Effector CD4-positive, alpha-beta T cell (primary cell): ENCODE results near the gene DMD.

Experiments
- DNase-seq: peaks from one replicate; pipeline ENCODE4 v3.0.0-alpha.2; 2020

The DMD gene

DNA sequence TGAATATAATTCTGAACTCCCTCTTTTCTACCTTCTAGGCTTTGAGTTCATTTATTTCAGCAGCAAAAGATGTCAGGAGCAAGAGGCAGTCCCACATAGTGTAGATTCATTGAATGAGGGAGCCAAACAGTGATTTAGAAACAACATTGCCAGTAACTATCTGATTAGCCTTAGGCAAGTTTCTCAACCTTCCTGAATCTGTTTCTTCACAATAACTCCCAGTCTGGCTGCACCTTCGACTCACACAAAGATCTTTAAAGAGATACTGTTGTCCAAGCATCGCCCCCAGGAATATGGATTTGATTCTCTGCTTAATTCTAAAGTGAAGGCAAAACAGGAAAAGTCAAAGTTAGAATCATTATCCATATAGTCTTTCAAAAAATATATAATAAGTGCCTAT is 1026.2 kb downstream of the DMD start:
- no peak for DNase-seq

DNA sequence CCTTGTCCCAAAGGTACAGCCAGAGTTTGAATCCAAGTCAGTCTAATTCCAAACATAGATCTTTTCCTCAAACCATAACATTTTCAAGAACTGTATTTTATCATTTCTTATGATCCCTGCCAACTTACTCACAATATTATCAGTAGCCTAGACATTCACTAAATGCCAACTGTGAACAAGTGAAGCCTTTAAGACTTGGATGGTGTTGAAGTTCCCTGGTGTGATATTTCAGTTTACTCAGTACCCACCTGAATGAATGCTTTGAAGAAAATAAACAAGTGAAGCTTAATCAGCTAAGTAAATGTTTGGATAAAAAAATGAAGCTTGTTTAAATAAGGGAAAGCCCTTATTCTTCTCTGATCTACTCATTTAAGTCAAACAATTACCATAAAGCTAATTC is 1028.3 kb downstream of the DMD start:
- no peak for DNase-seq

DNA sequence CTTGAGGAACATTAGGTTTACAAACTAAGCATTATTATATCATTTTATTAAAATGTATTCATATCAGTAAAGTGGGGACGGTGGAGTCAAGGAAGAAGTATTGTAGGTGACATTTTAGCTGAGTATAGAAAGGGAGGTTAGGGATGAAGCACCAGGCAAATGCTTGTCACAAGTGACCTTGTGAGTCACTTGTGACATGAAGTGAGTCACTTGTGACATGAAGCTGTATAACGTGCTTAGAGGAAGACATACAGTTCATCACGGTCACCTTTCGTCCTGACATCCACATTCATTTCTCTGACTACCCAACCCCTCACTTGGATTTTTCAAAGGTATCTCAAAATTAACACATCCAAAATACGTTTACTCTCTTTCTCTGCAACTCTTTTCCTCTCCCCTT is 1034.8 kb downstream of the DMD start:
- DNase-seq = no peak

DNA sequence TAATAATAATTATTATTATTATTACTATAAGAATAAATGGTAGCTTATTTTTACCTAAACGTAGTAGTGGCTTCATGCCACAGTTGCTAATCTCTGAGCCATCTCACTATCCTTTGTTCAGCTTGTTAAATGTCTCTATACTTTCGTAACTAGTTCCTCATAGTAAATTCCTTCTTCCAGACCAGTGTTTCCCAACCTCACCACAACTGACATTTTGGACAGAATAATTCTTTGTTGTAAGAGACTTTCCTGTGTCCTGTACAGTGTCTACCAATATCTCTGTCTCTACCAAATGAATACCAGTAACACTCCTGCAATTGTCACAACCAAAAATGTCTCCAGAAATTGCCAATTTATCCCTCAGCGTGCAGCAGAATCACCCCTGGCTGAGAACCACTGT is 1040.9 kb downstream of the DMD start:
- no peak for DNase-seq

DNA sequence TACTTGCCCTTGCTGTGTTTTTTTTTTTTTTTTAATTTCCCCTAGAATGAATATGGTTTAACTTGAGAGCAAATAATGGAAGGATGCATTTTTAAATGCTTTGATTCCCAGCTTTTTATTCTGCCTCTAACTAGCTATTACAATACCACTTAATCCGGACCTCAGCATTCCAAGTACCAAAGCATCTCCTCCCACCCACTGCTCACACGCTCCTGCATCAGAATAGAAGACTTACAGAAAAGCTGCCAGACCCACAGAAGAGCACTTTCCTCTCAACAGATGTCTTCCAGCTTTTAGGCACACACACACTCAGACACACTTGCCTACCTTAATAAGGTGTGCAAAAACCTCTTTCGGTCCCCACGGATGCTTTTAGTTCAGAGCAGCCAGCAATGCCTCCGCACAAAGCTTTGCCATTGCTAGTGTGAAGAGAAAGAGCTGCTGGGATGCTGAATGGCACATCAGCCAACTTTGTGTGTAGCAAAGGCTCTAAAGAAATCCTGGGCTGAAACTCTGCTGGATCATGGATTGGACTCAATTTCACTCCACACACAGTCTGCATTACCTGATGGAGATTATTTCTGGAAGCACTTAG is 1056.2 kb downstream of the DMD start:
- no peak for DNase-seq

DNA sequence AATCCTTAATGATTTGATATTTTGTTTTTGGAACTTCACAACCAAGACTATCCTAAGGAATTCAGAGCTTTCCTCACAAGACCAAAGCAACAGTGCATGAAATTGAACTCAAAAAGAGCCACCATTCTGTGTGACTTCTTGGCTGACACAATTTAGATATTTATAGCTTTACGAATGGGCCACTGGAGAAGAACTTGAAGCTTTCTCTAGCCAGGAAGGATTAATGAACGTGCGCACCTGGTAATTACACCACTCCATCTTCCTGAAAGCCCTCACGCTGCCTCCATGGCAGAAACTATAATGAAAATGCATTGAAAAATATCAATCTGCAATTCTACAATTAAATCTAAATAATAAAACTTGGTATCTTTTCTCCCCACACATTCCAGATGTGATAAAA is 1057.8 kb downstream of the DMD start:
- no peak for DNase-seq

DNA sequence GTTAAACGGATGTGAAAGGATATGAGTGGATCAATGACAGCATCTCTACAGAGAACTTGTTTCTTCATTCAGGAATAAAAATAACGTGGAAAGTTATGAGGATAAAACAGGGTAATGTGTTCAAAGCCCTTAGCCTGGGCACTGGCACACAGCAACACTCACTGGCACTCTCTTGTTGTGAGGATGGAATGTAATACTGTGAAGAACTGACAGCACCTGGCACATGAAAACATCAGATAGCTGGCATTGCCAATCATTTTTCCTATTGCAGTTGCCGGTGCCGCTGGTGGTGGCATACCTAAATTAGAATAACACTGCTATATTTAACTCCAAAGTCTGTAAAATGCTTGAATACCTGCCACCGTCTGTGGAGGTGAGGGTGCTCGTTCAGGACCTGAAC is 1061.2 kb downstream of the DMD start:
- no peak for DNase-seq

DNA sequence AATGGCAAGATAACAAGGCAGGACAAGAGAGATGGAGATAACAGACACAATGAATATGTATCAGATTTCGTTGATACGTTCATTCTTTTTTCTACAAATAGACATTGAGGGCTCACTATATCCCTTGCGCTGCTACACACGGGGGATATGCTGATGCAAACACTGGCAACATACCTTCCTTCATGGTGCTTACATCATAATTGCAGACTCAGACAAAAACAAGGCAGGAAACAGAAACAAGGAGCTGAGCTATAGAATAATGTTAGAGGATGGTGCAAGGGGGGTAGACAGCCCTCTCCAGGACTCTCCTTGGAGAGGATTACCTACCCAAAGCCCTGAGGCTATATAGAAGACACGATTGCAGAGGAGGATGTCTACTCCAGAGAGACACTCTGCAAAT is 1069.5 kb downstream of the DMD start:
- no peak for DNase-seq

DNA sequence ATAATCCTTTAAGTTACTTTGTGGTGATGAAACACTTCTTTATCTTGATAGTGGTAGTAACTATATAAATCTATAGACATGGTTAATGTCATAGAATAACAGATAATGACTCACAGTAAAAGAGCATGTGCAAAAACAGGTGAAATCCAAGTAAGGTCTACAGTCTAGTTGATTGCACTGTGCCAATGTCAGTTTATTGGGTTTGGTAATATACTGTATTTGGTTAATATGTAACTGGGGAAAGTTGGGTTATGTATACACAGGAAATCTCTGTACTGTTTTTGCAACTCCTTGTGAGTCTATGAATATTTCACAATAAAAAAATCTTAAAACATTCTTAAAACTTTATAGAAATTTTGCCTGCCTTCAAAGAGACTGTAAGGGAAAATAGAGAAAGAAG is 1071.9 kb downstream of the DMD start:
- DNase-seq = no peak

DNA sequence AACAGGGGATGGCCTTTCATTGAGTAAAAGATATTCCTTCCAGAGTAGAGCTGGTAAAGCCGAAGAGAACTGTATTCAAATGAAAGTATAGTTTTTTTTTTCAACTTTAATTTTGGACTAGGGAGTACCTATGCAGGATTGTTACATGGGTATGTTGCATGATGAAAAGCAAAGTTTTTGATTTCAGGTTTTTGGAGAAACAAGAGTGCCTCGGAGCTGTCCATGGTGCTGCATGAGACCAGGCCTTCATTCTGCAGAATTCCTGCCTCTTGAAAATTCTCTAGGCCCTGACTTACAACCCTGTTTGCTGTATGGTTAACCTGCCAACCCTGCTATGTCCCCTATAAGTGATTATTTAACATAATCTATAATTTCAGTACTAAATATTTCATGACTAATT is 1073.8 kb downstream of the DMD start:
- DNase-seq = no peak

DNA sequence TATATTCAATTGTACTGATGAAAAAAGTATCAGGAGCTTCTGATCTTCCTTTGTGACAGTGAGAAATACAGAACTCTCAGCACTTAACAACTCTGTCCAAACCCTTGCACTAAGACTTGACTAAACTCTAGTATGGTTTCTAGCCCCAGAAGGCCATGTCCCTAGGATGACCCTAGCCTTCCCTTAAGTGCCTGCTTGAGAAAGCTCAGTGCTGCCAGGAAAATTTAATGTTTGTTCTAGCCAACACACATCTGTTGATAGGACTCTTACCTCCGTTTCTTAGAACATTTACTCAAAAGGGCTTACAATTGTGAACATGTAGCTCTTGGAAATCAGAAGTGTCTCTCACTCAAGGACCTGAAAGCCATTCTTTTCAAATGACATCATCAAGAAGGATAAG is 1084.4 kb downstream of the DMD start:
- DNase-seq = no peak

DNA sequence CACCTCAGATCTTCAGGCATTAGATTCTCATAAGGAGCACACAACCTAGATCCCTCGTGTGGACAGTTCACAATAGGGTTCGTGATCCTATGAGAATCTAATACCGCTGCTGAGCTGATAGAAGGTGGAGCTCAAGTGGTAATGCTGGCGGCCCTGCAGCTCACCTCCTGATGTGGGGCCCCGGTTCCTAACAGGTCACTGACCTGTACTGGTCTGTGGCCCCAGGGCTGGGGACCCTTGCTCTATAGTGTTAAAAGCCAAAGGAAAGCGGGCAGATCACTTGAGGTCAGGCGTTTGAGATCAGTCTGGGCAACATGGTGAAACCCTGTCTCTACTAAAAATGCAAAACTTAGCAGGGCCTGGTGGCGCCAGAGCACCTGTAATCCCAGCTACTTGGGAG is 1092.5 kb downstream of the DMD start:
- DNase-seq = no peak

DNA sequence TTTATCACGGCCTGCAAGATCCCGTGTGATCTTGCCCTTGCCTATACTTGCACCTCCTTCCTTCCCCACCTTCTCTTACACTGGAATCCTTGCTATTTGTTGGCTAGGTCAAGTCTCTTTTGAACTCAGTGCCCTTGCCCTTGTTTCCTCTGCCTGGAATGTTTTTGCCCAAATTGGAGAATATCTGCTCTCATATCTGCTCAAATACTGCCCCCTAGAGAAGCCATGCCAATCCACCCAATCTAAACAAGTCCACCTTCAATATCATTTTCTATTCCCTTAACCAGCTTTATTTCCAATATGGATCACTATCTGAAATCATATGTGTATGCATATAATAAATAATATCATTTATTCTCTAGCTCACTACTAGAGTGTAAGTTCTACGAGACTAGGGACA is 1095.3 kb downstream of the DMD start:
- no peak for DNase-seq

DNA sequence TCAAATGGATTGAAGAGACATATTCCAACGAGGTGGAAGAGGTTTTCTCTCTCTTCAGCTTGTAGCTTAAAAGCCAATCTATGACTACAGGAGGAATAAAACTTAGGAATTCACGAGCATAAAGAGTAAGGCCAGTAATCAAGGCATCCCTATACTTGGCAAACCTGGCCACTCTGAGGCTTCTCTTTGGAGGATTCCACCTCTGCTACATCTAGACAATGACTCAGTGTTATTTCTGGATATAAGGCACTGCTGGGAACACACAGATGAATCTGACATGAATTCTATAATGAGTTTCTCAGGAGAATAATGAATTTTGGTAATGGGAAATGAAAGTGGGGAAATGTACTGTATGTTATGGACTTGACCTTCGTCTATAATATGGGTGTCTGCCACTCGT is 1123.7 kb downstream of the DMD start:
- no peak for DNase-seq

DNA sequence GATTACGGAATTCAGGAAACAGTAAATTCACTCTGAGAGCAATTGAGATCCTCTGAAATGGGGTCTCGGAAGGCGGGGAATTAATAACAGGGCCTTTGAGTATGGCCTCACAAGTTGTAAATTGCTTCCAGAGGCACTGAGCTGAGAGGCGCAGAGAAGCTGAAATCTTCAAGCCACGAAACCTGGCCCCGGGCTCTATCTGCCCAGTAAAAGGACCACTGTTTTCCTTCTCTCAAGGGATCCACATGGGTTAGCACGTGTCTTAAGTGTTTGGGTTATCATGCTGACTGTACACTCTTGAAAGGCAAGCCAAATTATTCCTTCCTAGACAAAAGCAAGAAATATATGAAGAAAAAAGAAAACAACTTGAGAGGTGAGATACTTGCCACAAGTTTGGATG is 1126.6 kb downstream of the DMD start:
- no peak for DNase-seq

DNA sequence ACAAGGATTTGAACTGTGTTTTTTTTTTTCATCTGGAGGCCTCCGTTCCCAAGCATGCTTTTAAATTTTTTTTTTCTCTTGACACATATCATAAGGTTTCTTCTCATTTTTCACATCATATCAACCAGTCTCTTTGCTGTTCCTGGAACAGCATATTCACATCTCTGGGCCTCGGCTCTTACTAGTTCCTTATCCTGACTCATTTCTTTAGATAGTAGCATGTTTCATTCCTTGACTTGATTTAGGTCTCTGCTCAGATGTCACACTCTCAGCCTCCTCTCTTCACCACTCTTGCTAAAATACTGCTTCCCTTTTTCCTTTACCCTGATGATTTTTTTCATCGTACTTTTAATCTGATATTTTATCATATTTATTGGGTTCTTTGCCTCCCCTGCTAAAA is 1163.1 kb downstream of the DMD start:
- DNase-seq = no peak

DNA sequence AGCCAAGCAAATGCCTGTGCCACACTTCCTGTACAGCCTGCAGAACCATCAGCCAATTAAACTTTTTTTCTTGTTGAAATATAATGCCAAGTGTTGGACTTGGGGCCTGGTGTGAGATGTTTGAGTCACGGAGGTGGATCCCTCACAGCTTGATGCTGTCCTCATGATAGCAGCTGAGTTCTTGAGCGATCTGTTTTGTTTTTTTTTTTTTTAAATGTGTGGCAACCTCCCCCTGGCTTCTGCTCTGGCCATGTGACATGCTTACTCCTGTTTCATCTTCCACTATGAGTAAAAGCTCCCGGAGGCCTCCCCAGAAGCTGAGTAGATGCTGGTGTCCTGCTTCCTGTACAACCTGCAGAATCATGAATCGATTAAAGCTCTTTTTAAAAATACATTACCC is 1166.2 kb downstream of the DMD start:
- no peak for DNase-seq

DNA sequence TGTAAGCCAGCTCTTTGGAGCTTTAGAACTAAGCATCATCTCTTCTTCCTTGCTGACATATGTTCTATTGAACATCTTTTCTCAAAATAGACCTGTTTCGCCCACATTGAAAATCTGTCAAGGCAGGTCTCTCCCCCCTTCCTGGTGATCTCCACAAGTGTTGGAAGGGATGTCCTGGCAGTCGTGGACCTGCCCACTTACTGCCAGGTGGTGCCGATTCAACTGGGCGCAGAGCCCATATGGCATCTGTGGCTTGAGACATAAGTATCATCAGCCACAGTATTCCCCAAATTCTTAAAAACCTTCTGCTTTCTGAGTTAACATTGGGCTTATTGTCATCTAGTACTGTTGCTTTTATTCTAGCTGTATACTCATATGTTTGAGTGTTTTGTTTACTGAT is 1170.2 kb downstream of the DMD start:
- DNase-seq = no peak

DNA sequence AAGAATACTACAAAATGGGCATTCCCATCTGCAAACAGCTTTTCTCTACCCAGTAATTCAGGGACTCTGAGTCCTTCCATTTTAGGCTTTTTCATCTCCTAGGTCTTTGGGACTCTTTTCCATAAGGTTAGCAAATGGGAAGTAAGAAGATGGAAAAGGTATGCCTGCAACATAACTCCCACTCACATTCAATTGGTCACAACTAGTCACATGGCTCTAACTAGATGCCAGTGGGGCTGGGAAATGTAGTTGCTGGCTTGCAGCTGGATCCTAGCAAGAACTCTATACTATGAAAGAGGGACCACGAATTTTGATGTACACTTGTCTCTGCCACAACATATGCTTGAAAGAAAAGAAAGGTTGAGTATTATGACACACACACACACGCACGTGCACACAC is 1184.6 kb downstream of the DMD start:
- DNase-seq = no peak

DNA sequence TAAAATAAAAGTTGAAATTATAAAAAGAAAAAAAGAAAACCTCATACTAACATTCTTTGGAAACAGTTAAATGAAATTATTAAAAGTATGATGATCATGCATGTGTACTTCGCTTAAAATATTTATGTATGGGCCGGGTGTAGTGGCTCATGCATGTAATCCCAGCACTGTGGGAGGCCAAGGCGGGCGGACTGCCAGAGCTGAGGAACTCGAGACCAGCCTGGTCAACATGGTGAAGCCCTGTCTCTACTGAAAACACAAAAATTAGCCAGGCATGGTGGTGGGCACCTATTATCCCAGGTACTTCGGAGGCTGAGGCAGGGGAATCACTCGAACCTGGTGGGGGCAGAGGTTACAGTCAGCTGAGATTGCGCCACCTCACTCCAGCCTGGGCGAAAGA is 1187.3 kb downstream of the DMD start:
- no peak for DNase-seq

DNA sequence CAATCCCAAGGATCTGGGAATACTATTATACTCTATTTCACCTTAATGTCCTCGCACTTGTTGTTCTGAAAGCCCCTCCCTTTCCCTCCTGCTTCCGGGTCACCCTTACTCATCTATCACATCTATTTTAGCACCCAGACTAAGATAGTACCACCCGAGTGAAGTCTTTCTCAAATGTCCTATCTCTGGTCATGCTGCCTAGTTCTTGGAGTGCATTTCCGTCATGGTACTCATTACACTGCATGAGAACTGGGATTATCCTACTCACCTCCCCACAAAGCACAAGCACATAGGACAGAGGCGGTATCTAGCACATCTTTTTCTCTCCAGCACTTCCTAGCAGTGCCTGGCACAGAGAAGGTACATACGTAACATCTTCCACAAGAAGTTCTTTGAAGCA is 1195.2 kb downstream of the DMD start:
- no peak for DNase-seq

DNA sequence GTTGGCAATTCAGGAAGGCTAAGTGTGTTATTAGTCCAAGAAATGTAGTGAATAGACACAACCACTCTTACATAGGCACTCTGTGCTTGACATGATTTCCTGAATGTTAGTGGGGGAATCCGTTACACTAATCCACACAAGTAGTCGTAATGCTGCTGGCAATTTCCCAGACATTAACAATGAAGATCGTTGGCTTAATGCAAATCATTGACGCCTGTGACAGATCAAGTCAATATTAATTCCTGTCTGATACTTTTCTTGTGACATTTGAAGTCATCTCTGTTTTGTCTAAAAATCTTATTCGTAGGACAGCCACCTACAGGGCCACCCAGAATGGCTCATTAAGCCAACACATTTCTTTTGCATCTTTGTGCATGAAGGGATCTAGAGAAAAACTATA is 1200.4 kb downstream of the DMD start:
- DNase-seq = no peak

DNA sequence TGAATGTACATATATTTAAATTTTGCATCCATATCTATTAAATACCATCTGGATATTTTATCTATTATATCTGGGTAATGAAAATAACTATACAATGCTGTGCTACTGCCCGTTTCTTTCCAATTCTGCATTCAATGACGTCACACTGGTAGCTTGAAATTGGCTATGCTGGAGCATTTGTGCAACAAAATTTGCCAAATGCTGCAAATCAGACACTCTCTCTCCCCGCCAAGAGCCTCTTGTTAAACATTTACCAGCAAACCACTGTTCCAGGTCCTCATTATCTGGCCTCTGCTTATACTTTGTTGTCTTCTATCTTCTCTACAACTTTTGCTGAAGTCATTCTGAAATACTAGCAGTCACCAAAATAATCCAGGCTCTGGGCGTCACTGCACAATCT is 1201.1 kb downstream of the DMD start:
- no peak for DNase-seq

DNA sequence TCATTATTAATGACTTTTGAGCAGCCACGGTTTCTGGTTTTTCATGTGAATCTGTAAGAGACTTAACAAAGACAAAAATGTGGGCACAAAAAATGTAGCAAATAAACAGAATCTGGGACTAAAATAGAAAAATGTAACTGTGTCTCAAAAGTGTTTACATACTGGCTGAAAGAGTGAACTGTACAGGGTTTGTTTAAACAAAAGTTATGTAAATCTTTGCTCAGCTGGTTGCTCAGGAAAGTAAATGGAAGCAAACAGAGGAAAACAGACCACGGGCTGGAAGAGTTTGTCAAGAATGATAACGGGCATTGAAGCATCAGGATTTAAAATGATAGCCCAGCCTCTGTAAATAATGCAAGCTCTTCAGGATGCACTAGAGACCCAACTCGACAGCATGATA is 1217.7 kb downstream of the DMD start:
- no peak for DNase-seq

DNA sequence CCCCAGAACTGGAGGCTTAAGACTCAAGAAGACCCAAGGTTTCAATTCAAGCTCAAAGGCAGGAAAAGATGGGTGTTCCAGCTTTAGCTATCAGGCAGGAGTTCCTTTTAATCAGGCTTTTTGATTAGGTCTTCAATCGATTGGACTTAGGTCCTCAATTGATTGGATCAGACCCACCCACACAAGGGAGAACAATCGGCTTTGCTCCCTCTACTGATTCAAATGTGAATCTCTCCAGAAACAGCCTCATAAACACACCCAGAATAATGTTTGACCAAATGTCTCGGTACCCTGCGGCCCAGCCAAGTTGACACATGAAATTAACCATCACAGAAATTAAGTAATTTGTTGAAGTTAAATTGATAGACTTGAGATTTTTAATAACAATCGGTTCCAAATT is 1222.4 kb downstream of the DMD start:
- no peak for DNase-seq

DNA sequence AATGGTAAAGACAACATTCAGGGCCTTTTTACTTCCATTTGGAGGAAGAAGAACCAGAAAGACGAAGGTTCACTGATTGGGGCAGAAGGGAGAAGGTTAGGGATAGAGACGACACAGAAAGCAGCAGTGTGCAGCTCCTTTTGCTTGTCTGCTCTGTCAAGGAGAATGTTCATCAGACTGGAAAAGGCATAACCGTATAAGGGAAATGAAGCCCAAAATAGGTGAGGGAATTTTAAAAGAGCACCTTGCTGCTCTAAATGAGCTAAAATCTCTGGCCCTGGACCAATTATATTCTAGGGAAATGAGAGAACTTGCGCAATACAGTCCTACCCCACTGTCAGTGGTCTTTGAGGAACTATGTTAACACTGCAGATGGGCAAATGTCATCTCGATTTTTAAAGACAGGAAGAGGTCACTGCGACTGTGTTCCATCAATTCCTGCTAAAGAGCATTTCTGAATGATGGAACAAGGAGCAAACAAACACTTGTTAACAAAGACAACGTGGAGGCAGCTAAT is 1229.7 kb downstream of the DMD start:
- DNase-seq = no peak
